ELR (cell line): ENCODE data around the gene UMAD1.

Experiments
- DNase-seq: peaks from one replicate; pipeline ENCODE4 v3.0.0-alpha.2; 2015; ENCODE audit warnings: low read depth

UMAD1 gene

GRCh38 chr7:7720750-7721621, 80.4 kb downstream of the UMAD1 start:
- DNase-seq: no peak

GRCh38 chr7:7731732-7732131, 91.2 kb downstream of the UMAD1 start:
- DNase-seq: no peak

- no peak for DNase-seq
Measured at GRCh38 chr7:7732621-7733281, 92.2 kb downstream of the UMAD1 start.

GRCh38 chr7:7736671-7737070, 96.1 kb downstream of the UMAD1 start:
- DNase-seq: no peak

- DNase-seq: no peak
Measured at GRCh38 chr7:7737674-7738073, 97.1 kb downstream of the UMAD1 start.

- DNase-seq: no peak
Measured at GRCh38 chr7:7738177-7738576, 97.6 kb downstream of the UMAD1 start.

- DNase-seq: no peak
Measured at GRCh38 chr7:7738622-7739021, 98.1 kb downstream of the UMAD1 start.

- no peak for DNase-seq
Measured at GRCh38 chr7:7739204-7740036, 98.9 kb downstream of the UMAD1 start.

- no peak for DNase-seq
Measured at GRCh38 chr7:7740037-7740355, 99.4 kb downstream of the UMAD1 start.

- no peak for DNase-seq
Measured at GRCh38 chr7:7742223-7742622, 101.7 kb downstream of the UMAD1 start.

- DNase-seq: no peak
Measured at GRCh38 chr7:7745258-7745657, 104.7 kb downstream of the UMAD1 start.

GRCh38 chr7:7745966-7746365, 105.4 kb downstream of the UMAD1 start:
- DNase-seq: no peak

GRCh38 chr7:7746458-7746857, 105.9 kb downstream of the UMAD1 start:
- DNase-seq: no peak

- no peak for DNase-seq
Measured at GRCh38 chr7:7750571-7751242, 110.2 kb downstream of the UMAD1 start.

GRCh38 chr7:7751243-7752092, 110.9 kb downstream of the UMAD1 start:
- DNase-seq: no peak

GRCh38 chr7:7756577-7756976, 116.0 kb downstream of the UMAD1 start:
- no peak for DNase-seq

GRCh38 chr7:7757576-7757975, 117.0 kb downstream of the UMAD1 start:
- DNase-seq: no peak

- peak; percentile 78 for DNase-seq
Measured at GRCh38 chr7:7761340-7761973, 120.9 kb downstream of the UMAD1 start.

- DNase-seq: peak; percentile 72
Measured at GRCh38 chr7:7761974-7762779, 121.6 kb downstream of the UMAD1 start.
